Measurements from ENCODE around the gene PLIN5.

Gene PLIN5

GRCh38 chr19:4519172-4519496 lies 15.9 kb downstream of the PLIN5 start:
- no peak for DNase-seq (ENCODE audit: low read depth)
- H3K4me3 ChIP-seq (ENCODE audit: low read depth, low read length): no peak overlapping the region
- TF ChIP-seq CTCF (IDR thresholded peaks at IDR 0.05; ENCODE audit: control insufficient read depth, extremely low read depth, insufficient read depth): no peak

- H3K4me3 ChIP-seq (ENCODE audit: low read depth, low read length): no peak within 1 kb of the TSS
- TF ChIP-seq CTCF (IDR thresholded peaks at IDR 0.05; ENCODE audit: control insufficient read depth, extremely low read depth, insufficient read depth): no peak
Observed at GRCh38 chr19:4518345-4519171, 16.5 kb downstream of the PLIN5 start, which contains the start of gene PLIN4. TSS of gene PLIN4 (minus strand) at chr19:4518486. CDS start at chr19:4518272, 214 bp downstream.

GRCh38 chr19:4517451-4518057 lies 17.5 kb downstream of the PLIN5 start:
- no peak for TF ChIP-seq CTCF (IDR thresholded peaks at IDR 0.05; ENCODE audit: control insufficient read depth, extremely low read depth, insufficient read depth)
- no peak overlapping the region for H3K4me3 ChIP-seq (ENCODE audit: low read depth, low read length)
- no peak for DNase-seq (ENCODE audit: low read depth)

More at GRCh38 chr19:4518345-4519171, 16.5 kb downstream of the PLIN5 start, which contains the start of gene PLIN4:
- DNase-seq (ENCODE audit: low read depth): no peak

GRCh38 chr19:4516939-4517300 lies 18.1 kb downstream of the PLIN5 start:
- no peak overlapping the region for H3K4me3 ChIP-seq (ENCODE audit: low read depth, low read length)
- DNase-seq (ENCODE audit: low read depth): no peak
- no peak for TF ChIP-seq CTCF (IDR thresholded peaks at IDR 0.05; ENCODE audit: control insufficient read depth, extremely low read depth, insufficient read depth)

GRCh38 chr19:4516199-4516938 lies 18.7 kb downstream of the PLIN5 start:
- no peak for TF ChIP-seq CTCF (IDR thresholded peaks at IDR 0.05; ENCODE audit: control insufficient read depth, extremely low read depth, insufficient read depth)
- H3K4me3 ChIP-seq (ENCODE audit: low read depth, low read length): no peak overlapping the region
- DNase-seq (ENCODE audit: low read depth): no peak

- H3K4me3 ChIP-seq (ENCODE audit: low read depth, low read length): no peak overlapping the region
- no peak for DNase-seq (ENCODE audit: low read depth)
- TF ChIP-seq CTCF (IDR thresholded peaks at IDR 0.05; ENCODE audit: control insufficient read depth, extremely low read depth, insufficient read depth): no peak
Observed at GRCh38 chr19:4515732-4516131, 19.3 kb downstream of the PLIN5 start.
